H9 (cell line): ENCODE data around the gene UQCRC2. TPM values are rescaled to one million over a fixed set of nuclear protein-coding genes. Genes with fewer than 3 reads are reported as not detected.

Experiments used
- DNase-seq: peaks from one replicate; pipeline ENCODE4 v3.0.0-alpha.2; 2017
- H2AFZ ChIP-seq: one replicate; pipeline ENCODE4 v1.6.1; 2013; ENCODE audit warnings: mild to moderate bottlenecking, low read length, control low read depth, moderate library complexity
- H2AK5ac ChIP-seq: 2 replicates; pipeline ENCODE4 v1.6.1; 2013; ENCODE audit warnings: low read length, control low read depth, mixed read lengths; ENCODE audit not compliant: insufficient read length
- H2BK120ac ChIP-seq: one replicate; pipeline ENCODE4 v1.6.1; 2013; ENCODE audit warnings: low read depth, mild to moderate bottlenecking, low read length, control low read depth, inconsistent platforms; ENCODE audit not compliant: poor library complexity, severe bottlenecking
- H2BK12ac ChIP-seq: 2 replicates; pipeline ENCODE4 v1.6.1; 2013; ENCODE audit warnings: low read length, control low read depth, mixed read lengths, low read depth; ENCODE audit not compliant: insufficient read length
- H2BK15ac ChIP-seq: 2 replicates; pipeline ENCODE4 v1.6.1; 2013; ENCODE audit warnings: low read depth, low read length, control low read depth
- H2BK20ac ChIP-seq: one replicate; pipeline ENCODE4 v1.6.1; 2013; ENCODE audit warnings: low read depth, mild to moderate bottlenecking, low read length, control low read depth, inconsistent platforms; ENCODE audit not compliant: poor library complexity, severe bottlenecking
- H2BK5ac ChIP-seq: 2 replicates; pipeline ENCODE4 v1.6.1; 2013; ENCODE audit warnings: low read length, control low read depth, mixed read lengths; ENCODE audit not compliant: insufficient read length
- H3K14ac ChIP-seq: 2 replicates; pipeline ENCODE4 v1.6.1; 2013; ENCODE audit warnings: low read length, control low read depth; ENCODE audit not compliant: insufficient read depth
- H3K18ac ChIP-seq: 2 replicates; pipeline ENCODE4 v1.6.1; 2013; ENCODE audit warnings: low read depth, mild to moderate bottlenecking, mixed read lengths, low read length, control low read depth; ENCODE audit not compliant: insufficient read length
- H3K23ac ChIP-seq: 2 replicates; pipeline ENCODE4 v1.6.1; 2013; ENCODE audit warnings: low read length, control low read depth, mixed read lengths, low read depth; ENCODE audit not compliant: insufficient read length
- H3K23me2 ChIP-seq: 2 replicates; pipeline ENCODE4 v1.6.1; 2013; ENCODE audit warnings: low read depth, mild to moderate bottlenecking, mixed read lengths, low read length, control low read depth; ENCODE audit not compliant: insufficient read length, poor library complexity, severe bottlenecking
- H3K27ac ChIP-seq: 2 replicates; pipeline ENCODE4 v1.5.1; 2013; ENCODE audit warnings: low read length, control low read depth, mixed read lengths, low read depth; ENCODE audit not compliant: insufficient read length
- H3K27me3 ChIP-seq: 2 replicates; pipeline ENCODE4 v1.6.1; 2013; ENCODE audit warnings: low read length, control low read depth, inconsistent platforms; ENCODE audit not compliant: insufficient read depth
- H3K4ac ChIP-seq: 2 replicates; pipeline ENCODE4 v1.6.1; 2013; ENCODE audit warnings: low read depth, mild to moderate bottlenecking, control low read depth, inconsistent platforms, low read length, moderate library complexity
- H3K4me1 ChIP-seq: 2 replicates; pipeline ENCODE4 v1.6.1; 2013; ENCODE audit warnings: low read length, control low read depth, inconsistent platforms; ENCODE audit not compliant: insufficient read depth
- H3K4me2 ChIP-seq: 2 replicates; pipeline ENCODE4 v1.6.1; 2013; ENCODE audit warnings: low read length, control low read depth, mixed read lengths; ENCODE audit not compliant: insufficient read length, insufficient read depth
- H3K56ac ChIP-seq: 2 replicates; pipeline ENCODE4 v1.6.1; 2013; ENCODE audit warnings: low read depth, mild to moderate bottlenecking, mixed read lengths, low read length, control low read depth; ENCODE audit not compliant: insufficient read length
- H3K79me1 ChIP-seq: 2 replicates; pipeline ENCODE4 v1.6.1; 2013; ENCODE audit warnings: low read depth, mild to moderate bottlenecking, moderate library complexity, low read length, control low read depth, inconsistent platforms; ENCODE audit not compliant: insufficient read depth, poor library complexity, severe bottlenecking
- H3K79me2 ChIP-seq: 2 replicates; pipeline ENCODE4 v1.6.1; 2013; ENCODE audit warnings: low read length, control low read depth, inconsistent platforms; ENCODE audit not compliant: insufficient read depth
- H3K9ac ChIP-seq: 2 replicates; pipeline ENCODE4 v1.6.1; 2013; ENCODE audit warnings: low read length, control low read depth, mixed read lengths; ENCODE audit not compliant: insufficient read length; ENCODE audit errors: extremely low read depth
- H3K9me3 ChIP-seq: one replicate; pipeline ENCODE4 v1.6.1; 2013; ENCODE audit warnings: low read depth, low read length, inconsistent platforms; ENCODE audit not compliant: control insufficient read depth
- H3T11ph ChIP-seq: one replicate; pipeline ENCODE4 v1.6.1; 2013; ENCODE audit warnings: mild to moderate bottlenecking, low read length, control low read depth, inconsistent platforms
- H4K20me1 ChIP-seq: one replicate; pipeline ENCODE4 v1.6.1; 2013; ENCODE audit not compliant: control insufficient read depth, insufficient read length, insufficient read depth
- H4K5ac ChIP-seq: 2 replicates; pipeline ENCODE4 v1.6.1; 2013; ENCODE audit warnings: low read depth, mild to moderate bottlenecking, mixed read lengths, low read length, control low read depth; ENCODE audit not compliant: insufficient read length
- H4K8ac ChIP-seq: replicated peaks from 2 replicates; pipeline ENCODE4 v1.6.1; 2013; ENCODE audit warnings: low read length, control low read depth, mixed read lengths, low read depth; ENCODE audit not compliant: insufficient read length
- H4K91ac ChIP-seq: 2 replicates; pipeline ENCODE4 v1.6.1; 2013; ENCODE audit warnings: low read depth, mild to moderate bottlenecking, moderate library complexity, mixed read lengths, low read length, control low read depth; ENCODE audit not compliant: insufficient read length
- H3K27ac Mint-ChIP-seq, 3 experiments: 2 replicates in 2 of 3; 3 replicates in 1 of 3; pipeline ENCODE4 v1.8.0; 2020 to 2021; ENCODE audit warnings: mixed read lengths in 3 of 3, mild to moderate bottlenecking in 1 of 3, moderate library complexity in 1 of 3
- H3K27me3 Mint-ChIP-seq: 2 replicates; pipeline ENCODE4 v1.8.0; 2021; ENCODE audit warnings: low read depth, mild to moderate bottlenecking, moderate library complexity, mixed read lengths
- H3K36me3 Mint-ChIP-seq, 3 experiments: 2 replicates in 2 of 3; 3 replicates in 1 of 3; pipeline ENCODE4 v1.8.0; 2020 to 2021; ENCODE audit warnings: low read depth in 3 of 3, mixed read lengths in 3 of 3; ENCODE audit not compliant: insufficient read depth in 1 of 3
- H3K4me1 Mint-ChIP-seq, 2 experiments: 2 replicates each; pipeline ENCODE4 v1.8.0; 2020; ENCODE audit warnings: mixed read lengths in 2 of 2
- H3K4me3 Mint-ChIP-seq, 2 experiments: 2 replicates in 1 of 2; 3 replicates in 1 of 2; pipeline ENCODE4 v1.8.0; 2020 to 2021; ENCODE audit warnings: mild to moderate bottlenecking in 2 of 2, mixed read lengths in 2 of 2, moderate library complexity in 1 of 2
- H3K9me3 Mint-ChIP-seq, 2 experiments: 2 replicates in 1 of 2; 3 replicates in 1 of 2; pipeline ENCODE4 v1.8.0; 2020; ENCODE audit warnings: mild to moderate bottlenecking in 2 of 2, mixed read lengths in 2 of 2, moderate library complexity in 1 of 2
- WGBS: extraction: QIAGEN DNeasy Blood & Tissue Kit; methylation state at CpG from one replicate; pipeline ENCODE4 v1.1.7; 2013; ENCODE audit warnings: missing lambda C conversion rate, low lambda C conversion rate, mixed read lengths; ENCODE audit not compliant: insufficient read length; ENCODE audit errors: extremely low coverage; 5-methylcytosine and 5-hydroxymethylcytosine counted together
- total RNA-seq: library from RNA; stranded (reverse); gene quantifications from 2 replicates; pipeline ENCODE4 v1.2.1, GENCODE V29; 2021
- TF ChIP-seq, protein P1 (sequence below): fragments of 200-600 bp; sonication (generic); conservative IDR thresholded peaks from 3 replicates; pipeline ENCODE4 v1.8.0; 2021; ENCODE audit warnings: antibody characterized with exemption, mild to moderate bottlenecking

The UQCRC2 gene
- total RNA-seq, 1 experiment from 2014 or later = 228 TPM

- Histone ChIP-seq H3K27me3 (no peaks in the 10 kb centered on the region; the same call in 1 of the 2 replicates), H2BK15ac (no peak overlapping the region), H3K14ac (no peak overlapping the region), H4K91ac (no peak overlapping the region), H3K23ac (no peak overlapping the region), H2BK120ac (no peak overlapping the region), H3K4me1 (peaks cover 3% of the 10 kb centered on the region; the same call in 1 of the 2 replicates), H3K9ac (no peak overlapping the region), H4K5ac (no peak overlapping the region), H3K4me2 (no peak overlapping the region), H3T11ph (no peak overlapping the region), H2AK5ac (no peak overlapping the region), H4K20me1 (no peaks in the 10 kb centered on the region), H2BK12ac (no peak overlapping the region), H3K18ac (no peak overlapping the region), H3K9me3 (no peaks in the 10 kb centered on the region), H3K56ac (no peak overlapping the region), H3K79me2 (no peaks in the 10 kb centered on the region), H2BK5ac (no peak overlapping the region), H3K27ac (no peak overlapping the region), H2AFZ (no peak overlapping the region), H3K23me2 (peaks cover 20% of the 10 kb centered on the region), H3K79me1 (no peaks in the 10 kb centered on the region), H3K4ac (no peak overlapping the region), H2BK20ac (no peak overlapping the region), H4K8ac (no peak overlapping the region)
- TF ChIP-seq, protein P1, sequence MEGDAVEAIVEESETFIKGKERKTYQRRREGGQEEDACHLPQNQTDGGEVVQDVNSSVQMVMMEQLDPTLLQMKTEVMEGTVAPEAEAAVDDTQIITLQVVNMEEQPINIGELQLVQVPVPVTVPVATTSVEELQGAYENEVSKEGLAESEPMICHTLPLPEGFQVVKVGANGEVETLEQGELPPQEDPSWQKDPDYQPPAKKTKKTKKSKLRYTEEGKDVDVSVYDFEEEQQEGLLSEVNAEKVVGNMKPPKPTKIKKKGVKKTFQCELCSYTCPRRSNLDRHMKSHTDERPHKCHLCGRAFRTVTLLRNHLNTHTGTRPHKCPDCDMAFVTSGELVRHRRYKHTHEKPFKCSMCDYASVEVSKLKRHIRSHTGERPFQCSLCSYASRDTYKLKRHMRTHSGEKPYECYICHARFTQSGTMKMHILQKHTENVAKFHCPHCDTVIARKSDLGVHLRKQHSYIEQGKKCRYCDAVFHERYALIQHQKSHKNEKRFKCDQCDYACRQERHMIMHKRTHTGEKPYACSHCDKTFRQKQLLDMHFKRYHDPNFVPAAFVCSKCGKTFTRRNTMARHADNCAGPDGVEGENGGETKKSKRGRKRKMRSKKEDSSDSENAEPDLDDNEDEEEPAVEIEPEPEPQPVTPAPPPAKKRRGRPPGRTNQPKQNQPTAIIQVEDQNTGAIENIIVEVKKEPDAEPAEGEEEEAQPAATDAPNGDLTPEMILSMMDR = no peak
- H3K27ac Mint-ChIP-seq = no peak overlapping the region
- no CpG with 5 or more reads among the region's 3 CpGs for WGBS
- peaks cover 19% of the 10 kb centered on the region for H3K27me3 Mint-ChIP-seq
- no peaks in the 10 kb centered on the region; a peak in 1 of 5 replicates for H3K9me3 Mint-ChIP-seq
- H3K4me1 Mint-ChIP-seq = peaks cover 14 to 16% of the 10 kb centered on the region in 2 experiments
- H3K36me3 Mint-ChIP-seq = no peaks in the 10 kb centered on the region
- no peak overlapping the region for H3K4me3 Mint-ChIP-seq
- DNase-seq = no peak
These were observed 51.2 kb downstream of the UQCRC2 start for GRCh38 chr16:22004341-22004740.
